Duodenal mucosa (tissue), 2 donors: ENCODE measurements around the gene ARHGDIA.

ENCODE experiments used
- H3K27ac ChIP-seq: one replicate; pipeline ENCODE4 v1.7.0; 2013; ENCODE audit warnings: low read depth, low read length
- H3K27me3 ChIP-seq, 2 donors: one replicate each; pipeline ENCODE4 v1.7.0; 2013; ENCODE audit warnings: low read length in 2 of 2, control low read depth in 1 of 2; ENCODE audit not compliant: insufficient read depth in 2 of 2, control insufficient read depth in 1 of 2
- H3K36me3 ChIP-seq, 2 donors: one replicate each; pipeline ENCODE4 v1.7.0; 2013; ENCODE audit warnings: low read length in 2 of 2, control low read depth in 1 of 2; ENCODE audit not compliant: insufficient read depth in 2 of 2, control insufficient read depth in 1 of 2
- H3K4me1 ChIP-seq, 2 donors: one replicate each; pipeline ENCODE4 v1.7.0; 2013; ENCODE audit warnings: low read length in 2 of 2, control low read depth in 1 of 2; ENCODE audit not compliant: insufficient read depth in 2 of 2, control insufficient read depth in 1 of 2
- H3K4me3 ChIP-seq, 2 donors: one replicate each; pipeline ENCODE4 v1.7.0; 2013; ENCODE audit warnings: low read length in 2 of 2, low read depth in 1 of 2
- H3K9ac ChIP-seq, 2 donors: one replicate each; pipeline ENCODE4 v1.7.0; 2013; ENCODE audit warnings: low read length in 2 of 2, low read depth in 1 of 2
- H3K9me3 ChIP-seq, 2 donors: one replicate each; pipeline ENCODE4 v1.7.0; 2013; ENCODE audit warnings: low read length in 2 of 2, control low read depth in 1 of 2; ENCODE audit not compliant: control insufficient read depth in 1 of 2

ARHGDIA gene

GRCh38 chr17:81906476-81907218, 35.5 kb upstream of the ARHGDIA start:
- Histone ChIP-seq H3K27me3 (no peaks in the 10 kb centered on the region), H3K4me3 (no peak overlapping the region), H3K4me1 (peaks cover 17 to 25% of the 10 kb centered on the region in 2 donors), H3K9ac (no peak overlapping the region), H3K27ac (no peak overlapping the region), H3K36me3 (peaks cover 24 to 53% of the 10 kb centered on the region in 2 donors), H3K9me3 (no peaks in the 10 kb centered on the region)

GRCh38 chr17:81905993-81906392, 34.9 kb upstream of the ARHGDIA start:
- Histone ChIP-seq H3K36me3 (peaks cover 24 to 53% of the 10 kb centered on the region in 2 donors), H3K9me3 (no peaks in the 10 kb centered on the region), H3K4me3 (no peak overlapping the region), H3K4me1 (peaks cover 19 to 30% of the 10 kb centered on the region in 2 donors), H3K27me3 (no peaks in the 10 kb centered on the region), H3K9ac (no peak overlapping the region), H3K27ac (no peak overlapping the region)

- H3K27me3 ChIP-seq, result no peaks in the 10 kb centered on the region
- H3K27ac ChIP-seq, result no peak overlapping the region
- no peak overlapping the region for H3K9ac ChIP-seq
- peaks cover 18 to 28% of the 10 kb centered on the region in 2 donors for H3K4me1 ChIP-seq
- H3K4me3 ChIP-seq, result no peak overlapping the region
- no peaks in the 10 kb centered on the region for H3K9me3 ChIP-seq
- peaks cover 25 to 54% of the 10 kb centered on the region in 2 donors for H3K36me3 ChIP-seq
Observed at GRCh38 chr17:81905424-81905875, 34.3 kb upstream of the ARHGDIA start.

GRCh38 chr17:81904600-81905423, 33.7 kb upstream of the ARHGDIA start:
- Histone ChIP-seq H3K9ac (no peak overlapping the region), H3K4me1 (peaks cover 11 to 22% of the 10 kb centered on the region in 2 donors), H3K27me3 (no peaks in the 10 kb centered on the region), H3K9me3 (no peaks in the 10 kb centered on the region), H3K27ac (no peak overlapping the region), H3K4me3 (no peak overlapping the region), H3K36me3 (peaks cover 30 to 60% of the 10 kb centered on the region in 2 donors)

- H3K9me3 ChIP-seq, result no peaks in the 10 kb centered on the region
- no peak overlapping the region for H3K27ac ChIP-seq
- peaks cover 4 to 14% of the 10 kb centered on the region in 2 donors for H3K4me1 ChIP-seq
- H3K4me3 ChIP-seq, result no peak overlapping the region
- H3K27me3 ChIP-seq, result no peaks in the 10 kb centered on the region
- peaks cover 28 to 63% of the 10 kb centered on the region in 2 donors for H3K36me3 ChIP-seq
- H3K9ac ChIP-seq, result no peak overlapping the region
Observed at GRCh38 chr17:81903896-81904599, 32.9 kb upstream of the ARHGDIA start.

- Histone ChIP-seq H3K27me3 (no peaks in the 10 kb centered on the region), H3K36me3 (peaks cover 22 to 68% of the 10 kb centered on the region in 2 donors), H3K27ac (no peak overlapping the region), H3K4me3 (no peak overlapping the region), H3K9ac (no peak overlapping the region), H3K4me1 (peaks cover 4 to 14% of the 10 kb centered on the region in 2 donors), H3K9me3 (no peaks in the 10 kb centered on the region)
Observed at GRCh38 chr17:81903415-81903831, 32.3 kb upstream of the ARHGDIA start.

GRCh38 chr17:81902653-81903414, 31.7 kb upstream of the ARHGDIA start:
- H3K27me3 ChIP-seq, result no peaks in the 10 kb centered on the region
- no peak overlapping the region for H3K27ac ChIP-seq
- H3K9me3 ChIP-seq, result no peaks in the 10 kb centered on the region
- H3K9ac ChIP-seq, result no peak overlapping the region
- no peak overlapping the region for H3K4me3 ChIP-seq
- H3K36me3 ChIP-seq, result peaks cover 23 to 68% of the 10 kb centered on the region in 2 donors
- H3K4me1 ChIP-seq, result peaks cover 4 to 14% of the 10 kb centered on the region in 2 donors

GRCh38 chr17:81902023-81902652, 31.0 kb upstream of the ARHGDIA start, which contains the start of gene NPB:
Gene NPB (plus strand): TSS chr17:81902238. CDS start chr17:81902278, 40 bp downstream.
- H3K9me3 ChIP-seq, result no peaks in the 10 kb centered on the region
- H3K36me3 ChIP-seq, result peaks cover 17 to 68% of the 10 kb centered on the region in 2 donors
- no peak within 1 kb of the TSS for H3K4me3 ChIP-seq
- H3K9ac ChIP-seq, result no peak within 1 kb of the TSS
- no peak within 1 kb of the TSS for H3K27ac ChIP-seq
- peaks cover 4 to 14% of the 10 kb centered on the region in 2 donors for H3K4me1 ChIP-seq
- H3K27me3 ChIP-seq, result no peaks in the 10 kb centered on the region
